Heart right ventricle (tissue), 16 donors: ENCODE measurements around the gene INPP5D. TPM values are rescaled to one million over a fixed set of nuclear protein-coding genes. Genes with fewer than 3 reads are reported as not detected.

Experiments used
- ATAC-seq, 8 donors: fragments of 200-7000 bp; cut with Tn5 transposase; one replicate each; pipeline ENCODE4 v1.9.1; 2020; ENCODE audit warnings: mild to moderate bottlenecking in 8 of 8, moderate library complexity in 8 of 8, moderate number of reproducible peaks in 1 of 8
- DNase-seq, 2 donors: peaks; one replicate each; pipeline ENCODE4 v3.0.0-alpha.2; 2020
- H3K27ac ChIP-seq, 10 donors: fragments of 200-600 bp; sonication (generic) in 2 of 10; one replicate each; pipeline versions ENCODE4 v1.5.0 to v1.8.0; 2020 to 2022; ENCODE audit warnings: mild to moderate bottlenecking in 3 of 10
- H3K27me3 ChIP-seq, 7 donors: fragments of 200-600 bp; one replicate each; pipeline ENCODE4 v1.8.0; 2021 to 2022; ENCODE audit warnings: mild to moderate bottlenecking in 2 of 7
- H3K36me3 ChIP-seq, 9 donors: fragments of 200-600 bp; sonication (generic) in 1 of 9; one replicate each; pipeline versions ENCODE4 v1.5.0 to v1.8.0; 2020 to 2022; ENCODE audit warnings: mild to moderate bottlenecking in 2 of 9
- H3K4me1 ChIP-seq, 9 donors: fragments of 200-600 bp; sonication (generic) in 1 of 9; one replicate each; pipeline versions ENCODE4 v1.5.0 to v1.8.0; 2020 to 2022; ENCODE audit warnings: mild to moderate bottlenecking in 4 of 9
- H3K4me3 ChIP-seq, 10 donors: fragments of 200-600 bp; sonication (generic) in 2 of 10; one replicate each; pipeline versions ENCODE4 v1.5.0 to v1.8.0; 2020 to 2022; ENCODE audit warnings: mild to moderate bottlenecking in 7 of 10, moderate library complexity in 2 of 10
- H3K9me3 ChIP-seq, 11 donors: fragments of 200-600 bp in 10 of 11; sonication (generic) in 2 of 11; one replicate each; pipeline versions ENCODE4 v1.5.0 to v1.8.0; 2013 to 2022; ENCODE audit warnings: mild to moderate bottlenecking in 2 of 11, control low read depth in 1 of 11, moderate library complexity in 1 of 11
- WGBS, 2 donors: extraction: QIAGEN DNeasy Blood & Tissue Kit; methylation state at CpG; one replicate each; pipeline ENCODE4 v1.1.7; 2013; ENCODE audit warnings: inconsistent platforms in 1 of 2; 5-methylcytosine and 5-hydroxymethylcytosine counted together
- intact Hi-C, 10 donors: fragments of 100-400 bp; cut with DNase I; formaldehyde crosslinking; loops; one replicate each; pipeline versions ENCODE4 v1.11.1 to v1.14.2; 2022
- polyA plus RNA-seq, 2 donors: library from polyadenylated mRNA; stranded (reverse); fragments of 200-250 nt; gene quantifications; one replicate each; pipeline ENCODE4 v1.2.3, GENCODE V29; 2013
- total RNA-seq, 10 donors: library from RNA; stranded (reverse); fragmentation: NEBNext Ultra II Directional in 3 of 10; extraction: Animal tissue kit (Norgen Biotek cat#: 25700) in 3 of 10; gene quantifications; one replicate each; pipeline versions ENCODE4 v1.2.1 to v1.2.4, GENCODE V29; 2021 to 2023
- TF ChIP-seq, protein P1 (sequence below), 9 donors: fragments of 200-600 bp; sonication (generic) in 2 of 9; IDR thresholded peaks; one replicate each; pipeline versions ENCODE4 v1.5.0 to v1.8.0; 2021 to 2022; ENCODE audit warnings: antibody characterized with exemption in 9 of 9, mild to moderate bottlenecking in 5 of 9, moderate library complexity in 1 of 9
- donor health status: Arrhythmogenic right ventricular cardiomyopathy.
- donor health status: ischemic (EF 13 %, LVEDD 7.1; RV severe dilation, severe dysfunction).
- donor health status: healthy with polysubstance abuse.
- donor health status: DM: no; HTN: yes; CAD: no.
- donor health status: DM: no; HTN: no; CAD: no.
- donor health status: ischemic (EF 25% LVEDD 6.9; RV normal size, moderate dysfunction).
- donor health status: ischemic (EF 25% LVEDD 5.7; RV mildly dilated, moderate dysfunction).
- donor health status: healthy.
- donor health status: DM: yes; HTN: yes; CAD: no.
- donor health status: Ischemic cardiomyopathy.
- donor health status: ischemic (EF 35%, LVEDD 5.7; RV mildly dilated, moderate dysfunction).
- donor health status: nonischemic (EF 11% LVEDD 7.7; RV severe dilation, severe dysfunction).
- donor health status: DM: yes; HTN: yes; CAD: no.
- donor health status: PGD.
- donor health status: ischemic (EF 29% LVEDD 5.4; RV normal size, mild dysfunction).
- donor health status: nonischemic (EF 23%, LVEDD 6.1; RV moderate dilation, normal function).

Gene INPP5D
- total and polyA plus RNA-seq, 12 donors, result 2.9 to 17.2 (median 5.7) TPM

DNA sequence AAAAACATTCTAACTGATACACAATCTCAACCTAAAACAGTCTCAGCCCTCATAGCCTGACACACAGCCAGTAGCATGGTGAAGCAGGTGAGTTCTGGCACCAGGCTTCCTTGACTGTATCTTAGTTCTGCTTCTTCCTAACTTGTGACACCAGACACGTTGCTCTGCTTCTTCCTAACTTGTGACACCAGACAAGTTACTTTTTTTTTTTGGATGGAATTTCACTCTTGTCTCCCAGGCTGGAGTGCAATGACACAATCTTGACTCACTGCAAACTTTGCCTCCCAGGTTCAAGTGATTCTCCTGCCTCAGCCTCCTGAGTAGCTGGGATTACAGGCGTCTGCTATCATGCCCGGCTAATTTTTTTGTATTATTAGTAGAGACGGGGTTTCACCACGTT, 184.7 kb downstream of the INPP5D start:
- no peak overlapping the region for H3K4me3 ChIP-seq
- no peaks in the 10 kb centered on the region for H3K9me3 ChIP-seq
- peak overlapping the region in 1 of 10 donors; percentile 17 for H3K27ac ChIP-seq
- H3K36me3 ChIP-seq, result no peaks in the 10 kb centered on the region
- no peak for ATAC-seq
- DNase-seq, result no peak
- intact Hi-C loops, result loop anchor here in 3 of 10 donors (5.0 to 10.0 kb wide), 3 partner anchors 150 to 390 kb away; no protein-coding TSS in a partner anchor
- TF ChIP-seq, protein P1, sequence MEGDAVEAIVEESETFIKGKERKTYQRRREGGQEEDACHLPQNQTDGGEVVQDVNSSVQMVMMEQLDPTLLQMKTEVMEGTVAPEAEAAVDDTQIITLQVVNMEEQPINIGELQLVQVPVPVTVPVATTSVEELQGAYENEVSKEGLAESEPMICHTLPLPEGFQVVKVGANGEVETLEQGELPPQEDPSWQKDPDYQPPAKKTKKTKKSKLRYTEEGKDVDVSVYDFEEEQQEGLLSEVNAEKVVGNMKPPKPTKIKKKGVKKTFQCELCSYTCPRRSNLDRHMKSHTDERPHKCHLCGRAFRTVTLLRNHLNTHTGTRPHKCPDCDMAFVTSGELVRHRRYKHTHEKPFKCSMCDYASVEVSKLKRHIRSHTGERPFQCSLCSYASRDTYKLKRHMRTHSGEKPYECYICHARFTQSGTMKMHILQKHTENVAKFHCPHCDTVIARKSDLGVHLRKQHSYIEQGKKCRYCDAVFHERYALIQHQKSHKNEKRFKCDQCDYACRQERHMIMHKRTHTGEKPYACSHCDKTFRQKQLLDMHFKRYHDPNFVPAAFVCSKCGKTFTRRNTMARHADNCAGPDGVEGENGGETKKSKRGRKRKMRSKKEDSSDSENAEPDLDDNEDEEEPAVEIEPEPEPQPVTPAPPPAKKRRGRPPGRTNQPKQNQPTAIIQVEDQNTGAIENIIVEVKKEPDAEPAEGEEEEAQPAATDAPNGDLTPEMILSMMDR (IDR thresholded peaks at IDR 0.05), result no peak
- peaks cover 0 to 71% (median 0%) of the 10 kb centered on the region in 9 donors for H3K4me1 ChIP-seq
- 60 to 68% methylated on average over 5 of the region's 5 CpGs for WGBS, 2 donors
- H3K27me3 ChIP-seq, result no peaks in the 10 kb centered on the region

DNA sequence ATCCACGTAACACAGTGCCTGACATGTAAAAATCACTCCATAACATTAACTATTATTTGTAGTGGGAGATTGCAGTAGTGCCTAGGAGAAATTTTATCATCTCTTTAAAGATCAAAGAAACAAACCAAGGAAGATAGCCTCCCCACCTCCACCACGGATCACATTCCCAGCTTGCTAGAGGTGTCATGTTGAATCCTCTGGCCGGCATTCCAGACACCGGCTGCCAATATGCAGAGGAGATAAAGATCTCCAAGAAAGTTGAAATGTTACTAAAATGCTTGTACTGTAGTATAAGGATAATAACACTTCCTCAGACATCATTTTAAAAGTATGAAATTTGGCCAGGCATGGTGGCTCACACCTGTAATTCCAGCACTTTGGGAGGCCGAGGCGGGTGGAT, 185.3 kb downstream of the INPP5D start:
- Histone ChIP-seq H3K27ac (no peak overlapping the region), H3K36me3 (no peaks in the 10 kb centered on the region), H3K4me1 (peaks cover 0 to 74% (median 0%) of the 10 kb centered on the region in 9 donors), H3K9me3 (no peaks in the 10 kb centered on the region), H3K27me3 (no peaks in the 10 kb centered on the region), H3K4me3 (no peak overlapping the region)
- TF ChIP-seq, protein P1 (IDR thresholded peaks at IDR 0.05), result no peak
- 64 to 67% methylated on average over 6 of the region's 6 CpGs for WGBS, 2 donors
- DNase-seq (no peak), ATAC-seq (no peak)
- intact Hi-C loops, result loop anchor here in 3 of 10 donors (5.0 to 10.0 kb wide), 3 partner anchors 151 to 391 kb away; no protein-coding TSS in a partner anchor

DNA sequence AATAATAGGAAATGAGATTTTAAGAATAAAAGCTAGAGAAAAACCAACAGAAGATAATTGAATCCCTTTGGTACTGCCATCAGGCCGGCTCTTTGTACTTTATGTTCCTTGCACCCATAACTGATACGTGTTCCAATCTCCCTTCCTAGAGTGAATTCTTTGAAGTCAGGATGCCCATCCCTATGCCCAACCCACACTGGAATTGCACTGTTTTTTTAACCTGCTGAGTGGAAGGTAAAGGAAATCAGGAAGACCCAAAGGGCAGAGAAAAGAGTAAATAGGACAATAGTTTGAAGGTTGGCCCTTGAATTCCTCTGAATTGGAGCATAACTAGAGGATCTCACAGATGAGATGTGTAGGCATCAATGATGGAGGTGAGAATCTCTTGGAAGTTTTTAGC, 187.0 kb downstream of the INPP5D start:
- peak overlapping the region in 1 of 10 donors; percentile 60 for H3K27ac ChIP-seq
- H3K27me3 ChIP-seq, result no peaks in the 10 kb centered on the region
- no peaks in the 10 kb centered on the region for H3K36me3 ChIP-seq
- no peaks in the 10 kb centered on the region for H3K9me3 ChIP-seq
- intact Hi-C loops, result loop anchor here in 3 of 10 donors (5.0 to 10.0 kb wide), 3 partner anchors 152 to 392 kb away; no protein-coding TSS in a partner anchor
- H3K4me1 ChIP-seq, result peaks cover 0 to 65% (median under 1%) of the 10 kb centered on the region in 9 donors
- TF ChIP-seq, protein P1 (IDR thresholded peaks at IDR 0.05), result no peak
- no peak overlapping the region for H3K4me3 ChIP-seq
- 74 to 76% methylated on average over 2 of the region's 2 CpGs for WGBS, 2 donors
- DNase-seq (no peak), ATAC-seq (no peak)

DNA sequence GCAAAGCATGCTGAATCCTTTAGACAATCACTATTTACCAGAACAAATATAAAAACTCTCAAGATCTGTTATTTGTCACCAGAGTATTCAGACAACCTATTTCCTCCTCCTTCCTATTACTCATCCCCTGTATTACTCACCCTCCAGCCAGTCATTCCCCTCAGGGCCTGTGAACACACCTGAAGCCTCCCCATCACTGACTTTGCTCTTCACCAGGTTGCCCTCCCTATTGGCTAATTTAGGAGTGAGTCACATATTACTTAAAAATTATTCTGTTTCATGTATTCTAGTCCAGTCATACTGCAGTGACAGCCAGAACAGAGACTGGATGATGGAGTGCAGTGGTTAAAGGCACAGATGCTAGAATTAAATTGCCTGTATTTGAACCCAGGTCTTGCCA, 187.6 kb downstream of the INPP5D start:
- peak overlapping the region in 1 of 10 donors; percentile 5 for H3K27ac ChIP-seq
- TF ChIP-seq, protein P1 (IDR thresholded peaks at IDR 0.05), result no peak
- peaks cover 0 to 65% (median 6%) of the 10 kb centered on the region in 9 donors for H3K4me1 ChIP-seq
- ATAC-seq, result no peak
- H3K9me3 ChIP-seq, result no peaks in the 10 kb centered on the region
- intact Hi-C loops, result loop anchor here in 3 of 10 donors (5.0 to 10.0 kb wide), 3 partner anchors 153 to 393 kb away; no protein-coding TSS in a partner anchor
- no peak for DNase-seq
- H3K4me3 ChIP-seq, result no peak overlapping the region
- no peaks in the 10 kb centered on the region for H3K27me3 ChIP-seq
- H3K36me3 ChIP-seq, result no peaks in the 10 kb centered on the region
